Measurements from ENCODE around the gene SARDH. TPM values are rescaled to one million over a fixed set of nuclear protein-coding genes. Genes with fewer than 3 reads are reported as not detected.
"Not testable (repeated sequence)": the region's sequence is repeated elsewhere in the genome, so short reads cannot be mapped to it uniquely, and the experiment has no call there.

Gene SARDH
- total RNA-seq, 1 donor from 2014 or later, result 5.4 TPM

GRCh38 chr9:133759946-133760345 is 21.8 kb upstream of the SARDH start:
- DNase-seq (ENCODE audit: low read depth), result no peak

GRCh38 chr9:133759146-133759900 is 21.2 kb upstream of the SARDH start:
- DNase-seq (ENCODE audit: low read depth), result no peak

- DNase-seq (ENCODE audit: low read depth), result no peak
Measured at GRCh38 chr9:133758228-133758627, 20.1 kb upstream of the SARDH start.

DNA sequence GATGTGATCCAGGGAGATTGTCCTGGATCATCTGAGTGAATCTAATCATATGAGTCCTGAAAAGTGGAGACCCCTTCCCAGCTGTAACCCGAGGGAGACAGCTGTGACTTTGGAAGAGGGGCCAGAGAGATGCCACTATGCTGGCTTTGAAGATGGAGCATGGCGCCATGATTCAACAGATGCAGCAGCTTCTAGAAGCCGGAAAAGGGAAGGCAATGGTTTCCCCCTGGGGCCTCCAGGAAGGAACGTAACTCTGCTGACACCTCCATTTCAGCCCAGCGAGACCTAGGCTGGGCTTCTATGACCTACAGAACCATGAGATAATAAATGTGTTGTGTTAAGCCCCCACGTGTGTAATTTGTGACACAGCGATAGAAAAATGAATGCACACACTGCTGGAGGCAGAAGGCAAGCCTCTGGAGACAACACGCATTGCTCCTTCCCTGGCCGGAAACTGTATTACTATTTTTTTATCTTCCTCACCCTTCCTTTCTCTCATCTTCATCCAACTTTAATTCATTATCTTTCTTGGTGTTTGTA is 16.6 kb upstream of the SARDH start:
- DNase-seq (ENCODE audit: low read depth), result no peak

DNA sequence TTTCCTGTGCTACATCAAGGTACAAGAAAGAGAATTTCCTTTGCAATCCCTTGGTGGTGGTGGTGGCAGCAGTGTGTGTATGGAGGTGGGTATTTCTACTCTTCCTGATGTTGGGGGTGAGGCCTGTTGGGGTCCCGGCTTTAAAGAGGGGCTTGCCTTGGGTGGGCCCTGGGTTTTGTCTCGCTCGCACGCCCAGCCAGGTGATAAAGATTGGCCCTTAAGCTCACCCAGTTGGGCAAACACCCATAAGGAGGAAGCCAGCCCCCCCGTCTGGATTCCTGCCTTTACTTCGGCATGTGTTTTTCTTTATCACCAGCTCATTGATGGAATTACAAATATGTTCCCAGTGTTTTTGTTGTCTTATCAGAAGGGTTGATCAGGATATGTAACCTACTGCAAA is 16.0 kb upstream of the SARDH start:
- no peak for DNase-seq (ENCODE audit: low read depth)

GRCh38 chr9:133752739-133753446 is 14.7 kb upstream of the SARDH start:
- no peak for DNase-seq (ENCODE audit: low read depth)

DNA sequence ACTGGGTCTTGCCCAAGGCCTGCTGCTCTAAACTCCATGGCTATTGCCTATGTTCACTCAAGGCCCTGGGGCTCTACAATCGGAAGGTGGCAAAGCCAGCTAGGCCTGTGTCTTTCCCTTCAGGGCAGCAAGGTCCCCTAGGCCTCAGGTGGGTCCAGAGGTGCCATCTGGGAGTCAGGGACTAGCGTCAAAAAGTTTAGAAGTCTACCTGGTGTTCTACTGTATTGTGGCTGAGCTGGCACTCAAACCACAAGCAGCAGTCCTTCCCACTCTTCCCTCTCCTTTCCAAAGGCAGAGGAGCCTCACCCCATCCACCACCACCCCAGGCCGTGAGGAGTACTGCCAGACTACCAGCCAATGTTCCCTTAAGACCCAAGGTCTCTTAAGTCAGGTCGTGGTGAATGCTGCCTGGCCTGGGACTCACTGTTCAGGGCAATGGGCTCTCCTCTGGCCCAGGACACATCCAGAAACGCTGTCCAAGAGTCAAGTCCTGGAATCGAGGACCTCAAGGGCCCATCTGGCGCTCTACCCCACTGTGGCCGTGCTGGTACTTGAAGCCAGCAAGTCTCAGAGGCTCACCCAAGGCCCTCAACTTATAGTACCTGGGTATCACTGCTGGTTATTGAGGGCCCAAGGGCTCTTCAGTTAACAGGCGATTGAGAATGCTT is 13.0 kb upstream of the SARDH start:
- DNase-seq (ENCODE audit: low read depth), result no peak

DNA sequence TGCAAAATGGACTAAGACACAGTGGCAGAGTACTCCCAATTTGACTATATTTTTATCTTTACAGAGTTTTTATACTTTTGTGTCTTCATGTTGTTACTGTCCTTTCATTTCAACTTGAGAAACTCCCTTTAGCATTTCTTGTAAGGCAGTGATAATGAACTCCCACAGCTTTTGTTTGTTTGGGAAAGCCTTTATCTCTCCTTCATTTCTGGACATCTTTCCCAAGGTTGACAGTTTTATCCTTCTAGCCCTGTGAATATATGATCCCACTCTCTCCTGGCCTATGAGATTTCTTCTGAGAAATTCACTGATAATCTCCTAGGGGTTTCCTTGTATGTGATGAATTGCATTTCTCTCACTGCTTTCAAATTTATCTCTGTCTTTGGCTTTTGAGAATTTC is 9.2 kb upstream of the SARDH start:
- no peak for DNase-seq (ENCODE audit: low read depth)

- not testable (repeated sequence) for DNase-seq (ENCODE audit: low read depth)
Measured at GRCh38 chr9:133744528-133744927, 6.4 kb upstream of the SARDH start.

DNA sequence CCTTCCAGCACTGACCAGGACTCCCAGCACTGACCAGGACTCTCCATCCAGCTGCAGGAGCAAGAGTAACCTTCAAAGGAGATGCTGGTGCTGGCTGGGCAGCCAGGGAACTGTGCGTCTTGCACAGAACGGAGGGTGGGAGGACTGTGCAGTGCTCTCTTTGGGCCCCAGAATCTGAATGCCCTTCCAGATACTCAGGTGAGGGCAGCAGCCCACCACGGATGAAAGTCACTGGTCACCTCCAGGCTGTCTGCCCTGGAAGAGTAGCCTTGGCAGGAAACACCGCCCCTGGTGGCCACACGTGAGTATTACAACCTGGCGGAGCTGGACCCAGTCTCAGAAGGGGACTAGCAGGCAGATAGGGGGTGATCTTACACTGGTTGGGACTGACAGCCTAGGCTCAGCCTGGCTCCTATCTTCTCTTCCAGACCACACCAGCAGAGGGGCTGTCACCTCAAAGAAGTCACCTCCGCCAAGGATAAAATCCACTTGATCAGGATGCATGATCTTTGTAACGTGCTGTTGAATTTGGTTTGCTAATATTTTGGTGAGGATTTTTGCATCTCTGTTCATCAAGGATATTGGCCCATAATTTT is 4.8 kb upstream of the SARDH start:
- peak; percentile 53 for DNase-seq (ENCODE audit: low read depth)

DNA sequence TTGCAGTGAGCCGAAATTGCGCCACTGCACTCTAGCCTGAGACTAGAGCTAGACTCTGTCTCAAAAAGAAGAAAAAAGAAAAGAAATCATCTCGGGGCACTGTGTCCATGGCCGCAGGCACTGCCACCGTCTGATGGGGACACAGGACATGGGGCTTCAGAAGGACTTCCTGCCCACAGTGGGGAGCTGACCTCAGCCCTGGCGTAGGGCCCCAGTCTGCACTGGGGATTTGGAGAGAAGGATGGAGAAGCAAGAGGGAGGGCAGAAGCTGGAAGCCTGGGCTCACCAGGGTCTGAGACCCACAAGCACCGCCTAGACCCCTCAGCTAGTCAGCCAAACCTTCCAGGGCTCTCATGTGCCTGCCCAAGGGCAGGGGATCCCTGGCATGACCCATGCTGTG is 4.1 kb upstream of the SARDH start:
- no peak for DNase-seq (ENCODE audit: low read depth)

GRCh38 chr9:133741716-133742115 is 3.6 kb upstream of the SARDH start:
- no peak for DNase-seq (ENCODE audit: low read depth)

- DNase-seq (ENCODE audit: low read depth), result no peak
Measured at GRCh38 chr9:133740911-133741310, 2.8 kb upstream of the SARDH start.

DNA sequence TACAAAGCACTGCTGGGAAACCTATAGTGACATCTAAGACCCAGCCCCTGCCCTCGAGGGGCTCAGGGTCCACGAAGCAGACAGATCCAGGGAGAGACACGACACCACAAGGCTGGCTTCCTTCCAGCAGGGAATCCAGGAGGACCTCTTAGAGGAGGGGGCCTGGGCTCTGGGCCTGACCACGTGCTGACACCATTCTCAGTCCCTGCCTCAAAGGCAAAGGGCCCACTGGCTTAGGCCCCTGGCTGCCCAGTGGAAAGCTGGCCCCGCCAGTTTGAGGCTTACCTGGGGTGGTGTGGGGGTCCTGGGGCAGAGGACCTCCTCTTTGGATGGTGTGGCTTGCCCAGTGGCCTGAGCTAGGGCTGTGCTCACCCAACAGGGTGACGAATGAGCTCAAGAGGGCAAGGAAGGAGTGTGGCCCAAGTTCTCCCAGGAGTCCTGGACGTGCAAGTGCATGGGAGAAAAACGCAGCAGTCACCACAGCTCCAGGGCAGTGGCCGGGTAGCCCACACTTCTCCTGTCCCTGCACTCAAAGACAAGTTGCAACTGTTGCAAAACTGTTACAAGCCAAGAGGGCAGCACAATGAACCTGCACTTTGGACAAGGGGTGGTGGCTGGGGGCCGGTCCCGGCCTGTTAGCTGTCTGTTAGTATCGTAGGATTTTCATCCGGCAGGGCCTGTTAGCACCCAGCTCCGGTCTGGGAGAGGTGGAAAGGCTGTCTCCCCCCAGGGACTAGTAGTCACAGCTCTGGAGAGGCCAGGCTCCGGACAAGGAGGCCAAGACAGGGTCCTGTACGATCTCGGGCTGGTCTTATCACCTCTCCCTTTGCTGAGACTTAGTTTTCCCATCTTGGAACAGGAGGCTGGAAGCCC is 1.5 kb upstream of the SARDH start:
- no peak for DNase-seq (ENCODE audit: low read depth)

DNA sequence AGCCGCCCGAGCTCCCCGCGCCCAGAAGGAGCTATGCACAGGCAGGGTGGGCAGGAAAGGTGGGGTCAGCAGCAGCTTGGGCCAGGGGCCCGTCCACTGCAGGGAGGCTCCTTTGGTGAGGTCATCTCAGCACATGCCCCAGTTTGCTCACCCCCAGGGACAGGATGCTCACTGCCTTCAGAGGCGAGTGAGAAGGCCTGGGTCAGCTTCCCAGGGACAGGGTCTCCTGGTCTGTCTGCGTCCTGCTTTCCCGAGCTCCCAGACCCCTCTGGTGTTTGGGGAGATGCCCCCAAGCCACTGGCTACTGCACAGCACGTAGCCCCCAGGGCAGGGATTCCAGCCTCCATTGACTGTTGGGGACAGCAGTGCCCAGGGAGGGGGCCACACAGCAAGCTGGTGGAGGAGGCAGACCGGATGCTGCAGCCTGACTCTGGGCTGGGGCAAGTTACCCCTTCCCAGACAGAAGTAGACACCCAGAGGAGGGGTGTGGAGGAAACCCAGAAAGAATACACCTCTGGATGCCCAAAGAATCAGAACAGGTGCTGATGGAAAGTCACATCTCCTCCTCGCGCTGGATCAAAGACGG is 581 bp upstream of the SARDH start:
- DNase-seq (ENCODE audit: low read depth), result no peak

DNA sequence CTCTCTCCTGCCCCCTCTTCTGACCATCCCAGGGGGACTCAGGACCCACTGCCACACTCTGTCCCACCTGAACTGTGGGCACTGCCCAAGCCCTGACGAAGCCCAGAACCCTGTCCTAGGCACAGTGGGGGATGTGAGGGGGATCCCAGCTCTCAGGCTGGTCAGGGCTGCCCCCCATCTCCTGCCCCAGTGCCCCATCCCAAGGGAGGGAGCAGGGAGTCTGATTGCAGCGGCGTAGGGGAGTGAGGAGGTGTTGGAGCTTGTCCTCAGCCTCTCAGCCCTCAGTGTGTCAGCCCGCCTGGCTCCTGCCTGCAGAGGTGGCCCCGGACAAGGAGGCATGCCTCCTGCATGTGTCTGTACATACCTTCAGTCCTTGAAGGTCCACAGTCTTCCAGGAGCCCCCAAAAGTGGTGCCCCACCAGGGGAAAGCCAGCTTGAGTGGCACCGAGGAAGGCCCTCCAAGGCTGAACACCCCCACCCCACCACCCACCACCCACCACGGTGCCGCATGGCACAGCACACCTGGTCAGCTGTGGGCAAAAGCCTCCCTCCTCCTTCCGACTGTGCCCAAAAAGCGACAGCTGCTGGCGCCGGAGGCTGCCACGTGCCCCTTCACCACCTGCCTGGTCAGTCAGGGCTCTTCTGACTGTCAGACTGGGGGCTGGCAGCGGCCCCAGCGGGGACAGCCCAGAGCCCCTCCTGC is 930 bp downstream of the SARDH start:
- DNase-seq (ENCODE audit: low read depth), result no peak

- DNase-seq (ENCODE audit: low read depth), result no peak
Measured at GRCh38 chr9:133735931-133736330, 2.2 kb downstream of the SARDH start.

DNA sequence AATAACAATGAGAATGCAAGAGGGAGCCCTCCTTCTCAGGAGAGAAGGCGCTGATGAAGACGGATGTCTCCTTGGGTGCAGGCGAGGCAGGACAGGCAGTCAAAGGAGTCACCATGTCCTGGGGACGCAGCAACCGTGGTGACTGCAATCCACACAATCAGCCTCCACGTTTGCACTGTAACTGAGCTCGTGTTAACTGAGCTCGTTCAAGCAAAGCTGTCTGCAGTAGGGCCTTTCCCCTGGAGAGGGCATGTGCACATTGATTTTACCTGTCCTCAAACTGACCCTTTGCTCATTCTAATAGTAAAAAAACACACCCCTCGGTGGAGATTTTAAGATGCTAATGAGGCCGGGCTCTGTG is 2.8 kb downstream of the SARDH start:
- no peak for DNase-seq (ENCODE audit: low read depth)

GRCh38 chr9:133734590-133735414 is 3.4 kb downstream of the SARDH start:
- DNase-seq (ENCODE audit: low read depth), result no peak

Measured in renal cortical epithelial cell (primary cell).